Duodenal mucosa (tissue), 2 donors: ENCODE results near the gene SLC6A1.
"Not testable (repeated sequence)": the region's sequence is repeated elsewhere in the genome, so short reads cannot be mapped to it uniquely, and the experiment has no call there.

Source experiments
- H3K27ac ChIP-seq: one replicate; pipeline ENCODE4 v1.7.0; 2013; ENCODE audit warnings: low read depth, low read length
- H3K27me3 ChIP-seq, 2 donors: one replicate each; pipeline ENCODE4 v1.7.0; 2013; ENCODE audit warnings: low read length in 2 of 2, control low read depth in 1 of 2; ENCODE audit not compliant: insufficient read depth in 2 of 2, control insufficient read depth in 1 of 2
- H3K36me3 ChIP-seq, 2 donors: one replicate each; pipeline ENCODE4 v1.7.0; 2013; ENCODE audit warnings: low read length in 2 of 2, control low read depth in 1 of 2; ENCODE audit not compliant: insufficient read depth in 2 of 2, control insufficient read depth in 1 of 2
- H3K4me1 ChIP-seq, 2 donors: one replicate each; pipeline ENCODE4 v1.7.0; 2013; ENCODE audit warnings: low read length in 2 of 2, control low read depth in 1 of 2; ENCODE audit not compliant: insufficient read depth in 2 of 2, control insufficient read depth in 1 of 2
- H3K4me3 ChIP-seq, 2 donors: one replicate each; pipeline ENCODE4 v1.7.0; 2013; ENCODE audit warnings: low read length in 2 of 2, low read depth in 1 of 2
- H3K9ac ChIP-seq, 2 donors: one replicate each; pipeline ENCODE4 v1.7.0; 2013; ENCODE audit warnings: low read length in 2 of 2, low read depth in 1 of 2
- H3K9me3 ChIP-seq, 2 donors: one replicate each; pipeline ENCODE4 v1.7.0; 2013; ENCODE audit warnings: low read length in 2 of 2, control low read depth in 1 of 2; ENCODE audit not compliant: control insufficient read depth in 1 of 2

The SLC6A1 gene

GRCh38 chr3:11072631-11073030 lies 80.1 kb downstream of the SLC6A1 start:
- Histone ChIP-seq H3K36me3 (no peaks in the 10 kb centered on the region), H3K27ac (no peak overlapping the region), H3K9me3 (no peaks in the 10 kb centered on the region), H3K4me1 (no peaks in the 10 kb centered on the region), H3K27me3 (no peaks in the 10 kb centered on the region), H3K4me3 (no peak overlapping the region), H3K9ac (no peak overlapping the region)

- H3K36me3 ChIP-seq: no peaks in the 10 kb centered on the region
- H3K4me3 ChIP-seq: no peak overlapping the region
- H3K27ac ChIP-seq: no peak overlapping the region
- no peaks in the 10 kb centered on the region for H3K27me3 ChIP-seq
- H3K9ac ChIP-seq: no peak overlapping the region
- H3K9me3 ChIP-seq: no peaks in the 10 kb centered on the region
- H3K4me1 ChIP-seq: no peaks in the 10 kb centered on the region
Measured at GRCh38 chr3:11074011-11074410, 81.5 kb downstream of the SLC6A1 start.

- Histone ChIP-seq H3K4me3 (no peak overlapping the region), H3K27ac (no peak overlapping the region), H3K9ac (no peak overlapping the region), H3K9me3 (no peaks in the 10 kb centered on the region), H3K4me1 (no peaks in the 10 kb centered on the region), H3K27me3 (no peaks in the 10 kb centered on the region), H3K36me3 (no peaks in the 10 kb centered on the region)
Measured at GRCh38 chr3:11074451-11074850, 81.9 kb downstream of the SLC6A1 start.

- H3K27ac ChIP-seq, H3K4me1 ChIP-seq, H3K36me3 ChIP-seq, H3K9me3 ChIP-seq, H3K27me3 ChIP-seq, H3K4me3 ChIP-seq, H3K9ac ChIP-seq: not testable (repeated sequence)
Measured at GRCh38 chr3:11075122-11075521, 82.6 kb downstream of the SLC6A1 start.

GRCh38 chr3:11076711-11077110 lies 84.2 kb downstream of the SLC6A1 start:
- Histone ChIP-seq H3K9me3 (no peaks in the 10 kb centered on the region), H3K27me3 (no peaks in the 10 kb centered on the region), H3K9ac (no peak overlapping the region), H3K36me3 (no peaks in the 10 kb centered on the region), H3K27ac (no peak overlapping the region), H3K4me3 (no peak overlapping the region), H3K4me1 (no peaks in the 10 kb centered on the region)

GRCh38 chr3:11077466-11077865 lies 84.9 kb downstream of the SLC6A1 start:
- no peaks in the 10 kb centered on the region for H3K27me3 ChIP-seq
- no peaks in the 10 kb centered on the region for H3K4me1 ChIP-seq
- no peak overlapping the region for H3K9ac ChIP-seq
- no peak overlapping the region for H3K27ac ChIP-seq
- H3K36me3 ChIP-seq: no peaks in the 10 kb centered on the region
- H3K9me3 ChIP-seq: no peaks in the 10 kb centered on the region
- H3K4me3 ChIP-seq: no peak overlapping the region

GRCh38 chr3:11078826-11079515 lies 86.4 kb downstream of the SLC6A1 start:
- no peaks in the 10 kb centered on the region for H3K27me3 ChIP-seq
- no peaks in the 10 kb centered on the region for H3K36me3 ChIP-seq
- H3K4me3 ChIP-seq: no peak overlapping the region
- no peaks in the 10 kb centered on the region for H3K9me3 ChIP-seq
- no peak overlapping the region for H3K27ac ChIP-seq
- no peaks in the 10 kb centered on the region for H3K4me1 ChIP-seq
- no peak overlapping the region for H3K9ac ChIP-seq

- Histone ChIP-seq H3K4me1 (no peaks in the 10 kb centered on the region), H3K9me3 (no peaks in the 10 kb centered on the region), H3K9ac (no peak overlapping the region)
Measured at GRCh38 chr3:11080492-11080891, 87.9 kb downstream of the SLC6A1 start.

GRCh38 chr3:11084098-11084497 lies 91.5 kb downstream of the SLC6A1 start:
- Histone ChIP-seq H3K36me3 (no peaks in the 10 kb centered on the region), H3K27ac (no peak overlapping the region), H3K9ac (no peak overlapping the region), H3K4me1 (no peaks in the 10 kb centered on the region), H3K27me3 (no peaks in the 10 kb centered on the region), H3K4me3 (no peak overlapping the region), H3K9me3 (no peaks in the 10 kb centered on the region)

More at GRCh38 chr3:11080492-11080891, 87.9 kb downstream of the SLC6A1 start:
- no peaks in the 10 kb centered on the region for H3K27me3 ChIP-seq
- no peak overlapping the region for H3K27ac ChIP-seq
- no peak overlapping the region for H3K4me3 ChIP-seq
- H3K36me3 ChIP-seq: no peaks in the 10 kb centered on the region

GRCh38 chr3:11084677-11085076 lies 92.1 kb downstream of the SLC6A1 start:
- no peaks in the 10 kb centered on the region for H3K4me1 ChIP-seq
- no peaks in the 10 kb centered on the region for H3K27me3 ChIP-seq
- H3K4me3 ChIP-seq: no peak overlapping the region
- H3K27ac ChIP-seq: no peak overlapping the region
- H3K9me3 ChIP-seq: no peaks in the 10 kb centered on the region
- H3K9ac ChIP-seq: no peak overlapping the region
- H3K36me3 ChIP-seq: no peaks in the 10 kb centered on the region
